WTC11 (cell line): Measurements from ENCODE around the gene ZCCHC14. TPM values are rescaled to one million over a fixed set of nuclear protein-coding genes. Genes with fewer than 3 reads are reported as not detected.
A peak's percentile ranks its signal among the peaks of the same experiment; 100 is the strongest.

Experiments used
- ATAC-seq: fragments of 200-7000 bp; cut with Tn5 transposase; 2 replicates; pipeline ENCODE4 v1.10.0; 2021; ENCODE audit warnings: mild to moderate bottlenecking, moderate library complexity
- CTCF ChIA-PET: fragments of 300-600 bp; sonication (Branson Sonifier 250); formaldehyde crosslinking; loops from one replicate; lab custom pipeline; 2021; ENCODE audit warnings: antibody characterized with exemption; lab: Charles Lee
- POLR2A ChIA-PET: fragments of 350-600 bp; sonication (Branson Sonifier 250); formaldehyde crosslinking; loops from one replicate; lab custom pipeline; 2021; ENCODE audit warnings: antibody characterized with exemption; lab: Charles Lee
- DNase-seq: peaks from one replicate; pipeline ENCODE4 v3.0.0; 2021; ENCODE audit warnings: low spot score
- H3K27ac Mint-ChIP-seq: 2 replicates; pipeline ENCODE4 v1.8.0; 2021; ENCODE audit warnings: mixed read lengths
- H3K27me3 Mint-ChIP-seq: 2 replicates; pipeline ENCODE4 v1.8.0; 2021; ENCODE audit warnings: low read depth, mild to moderate bottlenecking, moderate library complexity, mixed read lengths
- H3K36me3 Mint-ChIP-seq: 2 replicates; pipeline ENCODE4 v1.8.0; 2021; ENCODE audit warnings: mixed read lengths
- H3K4me1 Mint-ChIP-seq: 2 replicates; pipeline ENCODE4 v1.8.0; 2022; ENCODE audit warnings: mixed read lengths
- H3K4me3 Mint-ChIP-seq: 2 replicates; pipeline ENCODE4 v1.8.0; 2021; ENCODE audit warnings: mild to moderate bottlenecking, moderate library complexity, mixed read lengths
- H3K9me3 Mint-ChIP-seq: 2 replicates; pipeline ENCODE4 v1.8.0; 2021; ENCODE audit warnings: mixed read lengths
- EMX1 ChIP-seq: fragments of 250-450 bp; sonication (Bioruptor Pico); IDR thresholded peaks from 2 replicates; pipeline ENCODE4 v1.8.0; 2021; ENCODE audit warnings: mild to moderate bottlenecking
- ETV6 ChIP-seq: sonication (generic); formaldehyde crosslinking; IDR thresholded peaks from 2 replicates; pipeline ENCODE4 v1.8.1; 2022; ENCODE audit warnings: mild to moderate bottlenecking, missing genetic modification reagents
- FOXP1 ChIP-seq: sonication (generic); formaldehyde crosslinking; IDR thresholded peaks from 2 replicates; pipeline ENCODE4 v1.8.0; 2022; ENCODE audit warnings: missing genetic modification reagents, mild to moderate bottlenecking, moderate library complexity, borderline replicate concordance
- HMGA2 ChIP-seq: fragments of 250-450 bp; sonication (Bioruptor Pico); IDR thresholded peaks from 2 replicates; pipeline ENCODE4 v1.4.0; 2021; ENCODE audit warnings: mild to moderate bottlenecking, moderate library complexity
- MYBL2 ChIP-seq: sonication (generic); formaldehyde crosslinking; IDR thresholded peaks from 2 replicates; pipeline ENCODE4 v1.8.1; 2023; ENCODE audit warnings: mild to moderate bottlenecking, moderate library complexity, missing genetic modification reagents
- NFATC4 ChIP-seq: fragments of 250-450 bp; sonication (Bioruptor Pico); IDR thresholded peaks from 2 replicates; pipeline ENCODE4 v1.9.0; 2021; ENCODE audit warnings: mild to moderate bottlenecking
- PRRX2 ChIP-seq: fragments of 250-450 bp; sonication (Bioruptor Pico); IDR thresholded peaks from 2 replicates; pipeline ENCODE4 v1.8.0; 2021; ENCODE audit warnings: mild to moderate bottlenecking
- SMAD3 ChIP-seq: sonication (generic); formaldehyde crosslinking; IDR thresholded peaks from 2 replicates; pipeline ENCODE4 v1.8.0; 2022; ENCODE audit warnings: missing genetic modification reagents, mild to moderate bottlenecking, borderline replicate concordance
- TEAD1 ChIP-seq: sonication (generic); formaldehyde crosslinking; IDR thresholded peaks from 2 replicates; pipeline ENCODE4 v1.8.0; 2022; ENCODE audit warnings: mild to moderate bottlenecking, missing genetic modification reagents
- TP53 ChIP-seq: sonication (generic); formaldehyde crosslinking; IDR thresholded peaks from 2 replicates; pipeline ENCODE4 v1.8.1; 2023; ENCODE audit warnings: mild to moderate bottlenecking, missing genetic modification reagents
- ZNF121 ChIP-seq: sonication (generic); formaldehyde crosslinking; IDR thresholded peaks from 2 replicates; pipeline ENCODE4 v1.8.0; 2023; ENCODE audit warnings: missing genetic modification reagents
- ZNF263 ChIP-seq: sonication (generic); formaldehyde crosslinking; IDR thresholded peaks from 2 replicates; pipeline ENCODE4 v1.8.1; 2022; ENCODE audit warnings: low read depth, mild to moderate bottlenecking, moderate library complexity, missing genetic modification reagents
- total RNA-seq: library from RNA; stranded (reverse); gene quantifications from 3 replicates; pipeline ENCODE4 v1.2.3, GENCODE V29; 2021
- TF ChIP-seq, protein P1 (sequence below): sonication (generic); formaldehyde crosslinking; IDR thresholded peaks from 2 replicates; pipeline ENCODE4 v1.8.1; 2023; ENCODE audit warnings: mild to moderate bottlenecking, missing genetic modification reagents, moderate library complexity
- TF ChIP-seq, protein P2 (sequence below): fragments of 200-600 bp; IDR thresholded peaks from 2 replicates; pipeline ENCODE4 v1.8.0; 2022; ENCODE audit warnings: antibody characterized with exemption
- TF ChIP-seq, protein P3 (sequence below): fragments of 250-450 bp; sonication (Bioruptor Pico); IDR thresholded peaks from 2 replicates; pipeline ENCODE4 v1.8.0; 2021; ENCODE audit warnings: mild to moderate bottlenecking
- TF ChIP-seq, protein P4 (sequence below): sonication (generic); formaldehyde crosslinking; IDR thresholded peaks from 2 replicates; pipeline ENCODE4 v1.8.1; 2022; ENCODE audit warnings: mild to moderate bottlenecking, missing genetic modification reagents, moderate library complexity, borderline replicate concordance
- TF ChIP-seq, protein P5 (sequence below): sonication (generic); formaldehyde crosslinking; IDR thresholded peaks from 2 replicates; pipeline ENCODE4 v1.8.1; 2023; ENCODE audit warnings: mild to moderate bottlenecking, moderate library complexity, missing genetic modification reagents
- TF ChIP-seq, protein P6 (sequence below): sonication (generic); formaldehyde crosslinking; IDR thresholded peaks from 2 replicates; pipeline ENCODE4 v1.8.1; 2022; ENCODE audit warnings: low read depth, missing genetic modification reagents, borderline replicate concordance

ZCCHC14 gene
- total RNA-seq, 1 experiment from 2014 or later, result 33.8 TPM

DNA sequence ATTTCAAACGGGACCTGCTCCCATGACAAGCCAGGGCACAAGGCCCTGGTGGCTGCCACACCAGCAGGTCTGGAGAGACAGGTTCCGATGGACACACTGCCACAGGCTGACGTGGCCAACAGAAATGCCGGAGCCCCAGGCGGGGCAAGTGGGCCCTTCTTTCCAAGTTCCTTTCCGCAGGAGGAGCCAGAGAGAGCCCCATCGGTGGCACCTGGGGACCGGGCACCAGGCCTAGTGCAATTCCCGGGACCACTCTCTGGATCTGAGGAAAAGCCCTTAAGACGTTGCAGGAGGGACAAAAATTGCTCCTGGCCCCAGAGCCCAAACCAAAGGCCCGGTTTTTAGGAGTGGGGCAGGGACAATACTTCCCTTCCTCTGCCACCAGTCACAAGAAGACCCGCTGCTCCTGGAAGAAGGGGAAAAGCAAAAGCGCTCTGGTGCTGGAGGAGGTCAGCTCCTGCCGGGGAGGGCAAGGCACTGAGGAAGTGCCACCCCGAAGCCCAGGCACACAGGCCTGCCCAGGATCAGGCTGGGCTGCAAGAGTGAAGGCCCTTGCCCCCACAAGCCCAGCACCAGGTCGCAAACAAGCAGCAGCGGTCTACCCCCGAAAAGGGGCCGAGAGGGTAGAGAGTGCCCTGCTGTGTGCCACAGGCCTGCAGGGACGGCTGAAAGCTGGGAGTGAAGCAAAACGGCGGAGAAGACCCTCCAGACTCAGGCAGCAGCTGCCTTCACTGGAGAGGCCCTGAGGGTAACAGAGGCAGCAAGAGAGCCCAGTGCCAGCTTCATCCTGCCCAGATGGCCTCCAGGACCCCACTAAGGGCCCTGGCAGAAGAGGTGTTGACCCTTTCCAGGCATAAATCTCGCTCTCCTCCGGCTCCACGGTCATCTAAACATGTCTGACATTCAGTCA, 71.6 kb downstream of the ZCCHC14 start:
- ChIA-PET CTCF (interaction anchor here (0.6 to 1.3 kb wide), 9 partner anchors 8 to 219 kb away, joined by 3 to 6 read pairs (median 4); no protein-coding TSS in a partner anchor), POLR2A (no interaction called here)
- TF ChIP-seq SMAD3 (CRISPR knock-in tag) (no peak), ETV6 (CRISPR knock-in tag) (no peak), TEAD1 (CRISPR knock-in tag) (no peak), ZNF263 (CRISPR knock-in tag) (no peak), EMX1 (CRISPR knock-in tag) (no peak), NFATC4 (CRISPR knock-in tag) (no peak), TP53 (CRISPR knock-in tag) (no peak), ZNF121 (CRISPR knock-in tag) (no peak)
- TF ChIP-seq, protein P1, sequence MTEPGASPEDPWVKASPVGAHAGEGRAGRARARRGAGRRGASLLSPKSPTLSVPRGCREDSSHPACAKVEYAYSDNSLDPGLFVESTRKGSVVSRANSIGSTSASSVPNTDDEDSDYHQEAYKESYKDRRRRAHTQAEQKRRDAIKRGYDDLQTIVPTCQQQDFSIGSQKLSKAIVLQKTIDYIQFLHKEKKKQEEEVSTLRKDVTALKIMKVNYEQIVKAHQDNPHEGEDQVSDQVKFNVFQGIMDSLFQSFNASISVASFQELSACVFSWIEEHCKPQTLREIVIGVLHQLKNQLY (CRISPR knock-in tag), result no peak
- Mint-ChIP-seq H3K4me3 (no peak overlapping the region), H3K36me3 (peaks cover 51% of the 10 kb centered on the region), H3K4me1 (peaks cover 23% of the 10 kb centered on the region), H3K27me3 (no peaks in the 10 kb centered on the region), H3K27ac (no peak overlapping the region), H3K9me3 (no peaks in the 10 kb centered on the region)
- ATAC-seq (no peak), DNase-seq (no peak)

DNA sequence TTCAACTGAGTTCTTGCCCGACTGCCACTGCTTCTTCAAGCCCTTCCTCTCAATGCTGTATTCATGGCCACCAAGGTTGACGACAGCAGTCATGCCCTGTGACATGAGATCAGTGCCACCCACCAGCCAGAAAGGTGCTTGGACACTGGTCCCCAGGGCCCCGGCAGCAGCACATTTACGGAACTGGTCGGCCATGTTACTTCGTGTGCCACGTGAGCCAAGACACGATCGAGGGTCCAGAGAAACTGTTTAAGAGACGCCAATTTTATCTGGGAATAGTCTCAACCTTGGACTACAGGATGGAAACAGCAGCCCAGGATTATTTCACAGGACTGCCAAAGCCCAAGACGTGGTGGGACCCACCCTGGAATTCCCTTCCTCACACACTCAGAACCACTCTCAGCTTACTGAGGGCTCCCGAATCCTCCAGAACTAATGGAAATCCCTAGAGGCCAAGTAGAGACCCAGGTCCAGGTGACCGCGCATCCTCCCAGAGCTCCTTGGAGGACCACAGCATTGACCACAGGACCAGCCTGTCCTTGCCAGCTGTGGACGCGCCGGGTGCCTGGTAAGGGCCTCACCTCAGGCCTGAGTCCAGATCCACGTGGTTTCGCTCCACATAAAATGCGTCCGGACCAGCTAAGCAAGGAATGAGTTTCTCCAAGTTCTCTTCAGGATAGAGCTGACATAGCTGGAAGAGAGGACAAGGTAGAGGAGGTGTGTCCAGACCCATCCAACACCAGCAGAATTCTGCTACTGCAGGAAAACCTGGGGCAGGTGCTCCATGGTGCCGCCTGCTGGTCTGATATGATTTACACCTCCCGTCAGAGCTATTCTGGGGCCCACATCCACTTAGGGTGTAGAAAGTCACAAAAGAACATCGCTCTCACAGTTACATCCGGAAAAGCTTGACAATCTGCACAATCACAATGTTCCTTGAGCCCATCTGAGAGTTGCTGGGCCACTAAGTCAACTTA, 72.5 kb downstream of the ZCCHC14 start:
- peak; percentile 41 for DNase-seq
- H3K27ac Mint-ChIP-seq, result no peak overlapping the region
- H3K36me3 Mint-ChIP-seq, result peaks cover 53% of the 10 kb centered on the region
- H3K27me3 Mint-ChIP-seq, result no peaks in the 10 kb centered on the region
- ChIA-PET POLR2A (no interaction called here), CTCF (interaction anchor here (0.6 to 1.3 kb wide), 10 partner anchors 9 to 220 kb away, joined by 3 to 6 read pairs (median 4); no protein-coding TSS in a partner anchor)
- no peaks in the 10 kb centered on the region for H3K9me3 Mint-ChIP-seq
- peak; percentile 58 for ATAC-seq
- H3K4me3 Mint-ChIP-seq, result no peak overlapping the region
- H3K4me1 Mint-ChIP-seq, result peaks cover 15% of the 10 kb centered on the region
- TF ChIP-seq MYBL2 (CRISPR knock-in tag), result no peak
- TF ChIP-seq, protein P2, sequence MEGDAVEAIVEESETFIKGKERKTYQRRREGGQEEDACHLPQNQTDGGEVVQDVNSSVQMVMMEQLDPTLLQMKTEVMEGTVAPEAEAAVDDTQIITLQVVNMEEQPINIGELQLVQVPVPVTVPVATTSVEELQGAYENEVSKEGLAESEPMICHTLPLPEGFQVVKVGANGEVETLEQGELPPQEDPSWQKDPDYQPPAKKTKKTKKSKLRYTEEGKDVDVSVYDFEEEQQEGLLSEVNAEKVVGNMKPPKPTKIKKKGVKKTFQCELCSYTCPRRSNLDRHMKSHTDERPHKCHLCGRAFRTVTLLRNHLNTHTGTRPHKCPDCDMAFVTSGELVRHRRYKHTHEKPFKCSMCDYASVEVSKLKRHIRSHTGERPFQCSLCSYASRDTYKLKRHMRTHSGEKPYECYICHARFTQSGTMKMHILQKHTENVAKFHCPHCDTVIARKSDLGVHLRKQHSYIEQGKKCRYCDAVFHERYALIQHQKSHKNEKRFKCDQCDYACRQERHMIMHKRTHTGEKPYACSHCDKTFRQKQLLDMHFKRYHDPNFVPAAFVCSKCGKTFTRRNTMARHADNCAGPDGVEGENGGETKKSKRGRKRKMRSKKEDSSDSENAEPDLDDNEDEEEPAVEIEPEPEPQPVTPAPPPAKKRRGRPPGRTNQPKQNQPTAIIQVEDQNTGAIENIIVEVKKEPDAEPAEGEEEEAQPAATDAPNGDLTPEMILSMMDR, result peak; percentile 30; the same call in 1 of the 2 replicates

DNA sequence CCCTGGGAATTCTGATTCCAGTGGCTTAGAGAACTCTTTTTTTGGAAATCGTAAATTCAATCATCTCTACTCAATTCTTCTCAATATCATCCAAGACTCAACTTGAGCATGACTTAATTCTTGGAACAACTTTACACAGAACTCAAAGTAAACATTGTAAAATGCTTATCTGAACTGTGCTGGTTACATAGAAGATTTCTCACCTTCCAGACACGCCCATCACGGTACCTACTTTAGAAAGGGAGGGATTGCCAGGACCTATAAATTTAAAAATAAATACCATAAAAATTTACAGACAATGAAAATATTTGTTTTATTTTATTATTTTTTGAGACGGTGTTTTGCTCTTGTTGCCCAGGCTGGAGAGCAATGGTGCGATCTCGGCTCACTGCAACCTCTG, 74.2 kb downstream of the ZCCHC14 start:
- H3K27me3 Mint-ChIP-seq, result no peaks in the 10 kb centered on the region
- ChIA-PET POLR2A (no interaction called here), CTCF (no interaction called here)
- H3K27ac Mint-ChIP-seq, result no peak overlapping the region
- no peaks in the 10 kb centered on the region for H3K9me3 Mint-ChIP-seq
- H3K4me3 Mint-ChIP-seq, result no peak overlapping the region
- H3K36me3 Mint-ChIP-seq, result peaks cover 52% of the 10 kb centered on the region
- DNase-seq, result no peak
- H3K4me1 Mint-ChIP-seq, result peaks cover 9% of the 10 kb centered on the region
- ATAC-seq, result no peak
- TF ChIP-seq, protein P3, sequence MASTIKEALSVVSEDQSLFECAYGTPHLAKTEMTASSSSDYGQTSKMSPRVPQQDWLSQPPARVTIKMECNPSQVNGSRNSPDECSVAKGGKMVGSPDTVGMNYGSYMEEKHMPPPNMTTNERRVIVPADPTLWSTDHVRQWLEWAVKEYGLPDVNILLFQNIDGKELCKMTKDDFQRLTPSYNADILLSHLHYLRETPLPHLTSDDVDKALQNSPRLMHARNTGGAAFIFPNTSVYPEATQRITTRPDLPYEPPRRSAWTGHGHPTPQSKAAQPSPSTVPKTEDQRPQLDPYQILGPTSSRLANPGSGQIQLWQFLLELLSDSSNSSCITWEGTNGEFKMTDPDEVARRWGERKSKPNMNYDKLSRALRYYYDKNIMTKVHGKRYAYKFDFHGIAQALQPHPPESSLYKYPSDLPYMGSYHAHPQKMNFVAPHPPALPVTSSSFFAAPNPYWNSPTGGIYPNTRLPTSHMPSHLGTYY, result no peak
- TF ChIP-seq, protein P4, sequence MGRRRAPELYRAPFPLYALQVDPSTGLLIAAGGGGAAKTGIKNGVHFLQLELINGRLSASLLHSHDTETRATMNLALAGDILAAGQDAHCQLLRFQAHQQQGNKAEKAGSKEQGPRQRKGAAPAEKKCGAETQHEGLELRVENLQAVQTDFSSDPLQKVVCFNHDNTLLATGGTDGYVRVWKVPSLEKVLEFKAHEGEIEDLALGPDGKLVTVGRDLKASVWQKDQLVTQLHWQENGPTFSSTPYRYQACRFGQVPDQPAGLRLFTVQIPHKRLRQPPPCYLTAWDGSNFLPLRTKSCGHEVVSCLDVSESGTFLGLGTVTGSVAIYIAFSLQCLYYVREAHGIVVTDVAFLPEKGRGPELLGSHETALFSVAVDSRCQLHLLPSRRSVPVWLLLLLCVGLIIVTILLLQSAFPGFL, result no peak
- TF ChIP-seq, protein P5, sequence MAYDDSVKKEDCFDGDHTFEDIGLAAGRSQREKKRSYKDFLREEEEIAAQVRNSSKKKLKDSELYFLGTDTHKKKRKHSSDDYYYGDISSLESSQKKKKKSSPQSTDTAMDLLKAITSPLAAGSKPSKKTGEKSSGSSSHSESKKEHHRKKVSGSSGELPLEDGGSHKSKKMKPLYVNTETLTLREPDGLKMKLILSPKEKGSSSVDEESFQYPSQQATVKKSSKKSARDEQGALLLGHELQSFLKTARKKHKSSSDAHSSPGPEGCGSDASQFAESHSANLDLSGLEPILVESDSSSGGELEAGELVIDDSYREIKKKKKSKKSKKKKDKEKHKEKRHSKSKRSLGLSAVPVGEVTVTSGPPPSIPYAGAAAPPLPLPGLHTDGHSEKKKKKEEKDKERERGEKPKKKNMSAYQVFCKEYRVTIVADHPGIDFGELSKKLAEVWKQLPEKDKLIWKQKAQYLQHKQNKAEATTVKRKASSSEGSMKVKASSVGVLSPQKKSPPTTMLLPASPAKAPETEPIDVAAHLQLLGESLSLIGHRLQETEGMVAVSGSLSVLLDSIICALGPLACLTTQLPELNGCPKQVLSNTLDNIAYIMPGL (CRISPR knock-in tag), result no peak
- TF ChIP-seq EMX1 (CRISPR knock-in tag), result no peak
- no peak for TF ChIP-seq HMGA2
- no peak for TF ChIP-seq PRRX2 (CRISPR knock-in tag)
- TF ChIP-seq, protein P6, sequence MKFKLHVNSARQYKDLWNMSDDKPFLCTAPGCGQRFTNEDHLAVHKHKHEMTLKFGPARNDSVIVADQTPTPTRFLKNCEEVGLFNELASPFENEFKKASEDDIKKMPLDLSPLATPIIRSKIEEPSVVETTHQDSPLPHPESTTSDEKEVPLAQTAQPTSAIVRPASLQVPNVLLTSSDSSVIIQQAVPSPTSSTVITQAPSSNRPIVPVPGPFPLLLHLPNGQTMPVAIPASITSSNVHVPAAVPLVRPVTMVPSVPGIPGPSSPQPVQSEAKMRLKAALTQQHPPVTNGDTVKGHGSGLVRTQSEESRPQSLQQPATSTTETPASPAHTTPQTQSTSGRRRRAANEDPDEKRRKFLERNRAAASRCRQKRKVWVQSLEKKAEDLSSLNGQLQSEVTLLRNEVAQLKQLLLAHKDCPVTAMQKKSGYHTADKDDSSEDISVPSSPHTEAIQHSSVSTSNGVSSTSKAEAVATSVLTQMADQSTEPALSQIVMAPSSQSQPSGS (CRISPR knock-in tag), result no peak
- no peak for TF ChIP-seq FOXP1 (CRISPR knock-in tag)
